PFSK-1 (cell line): ENCODE results near the gene ACSM3.

Experiments used
- FOXP2 ChIP-seq: optimal IDR thresholded peaks from 2 replicates; pipeline ENCODE3; 2011; ENCODE audit warnings: borderline replicate concordance, control low read depth, inconsistent platforms; ENCODE audit not compliant: insufficient read depth; ENCODE audit errors: extremely low read length, extremely low read depth
- POLR2AphosphoS5 ChIP-seq: IDR thresholded peaks from 2 replicates; pipeline ENCODE4 v1.6.1; 2012; ENCODE audit warnings: low read depth, mild to moderate bottlenecking, control low read depth, low read length, moderate library complexity
- SIN3A ChIP-seq: IDR thresholded peaks from 2 replicates; pipeline ENCODE4 v1.6.1; 2012; ENCODE audit warnings: mild to moderate bottlenecking, low read length, moderate library complexity, borderline replicate concordance; ENCODE audit not compliant: insufficient read depth
- TAF1 ChIP-seq: IDR thresholded peaks from 2 replicates; pipeline ENCODE4 v1.6.1; 2012; ENCODE audit warnings: low read length, control low read depth, borderline replicate concordance; ENCODE audit not compliant: insufficient read depth
- TF ChIP-seq, protein P1 (sequence below), 2 experiments: IDR thresholded peaks; 2 replicates each; pipeline versions ENCODE4 v1.6.1 to v1.8.0; 2011 to 2012; ENCODE audit warnings: low read depth in 2 of 2, low read length in 2 of 2, control low read depth in 1 of 2, inconsistent platforms in 1 of 2, mild to moderate bottlenecking in 1 of 2, moderate library complexity in 1 of 2; ENCODE audit not compliant: insufficient read depth in 1 of 2

ACSM3 gene

GRCh38 chr16:20839504-20839903, 75.7 kb downstream of the ACSM3 start:
- TF ChIP-seq TAF1 = no peak
- TF ChIP-seq, protein P1, sequence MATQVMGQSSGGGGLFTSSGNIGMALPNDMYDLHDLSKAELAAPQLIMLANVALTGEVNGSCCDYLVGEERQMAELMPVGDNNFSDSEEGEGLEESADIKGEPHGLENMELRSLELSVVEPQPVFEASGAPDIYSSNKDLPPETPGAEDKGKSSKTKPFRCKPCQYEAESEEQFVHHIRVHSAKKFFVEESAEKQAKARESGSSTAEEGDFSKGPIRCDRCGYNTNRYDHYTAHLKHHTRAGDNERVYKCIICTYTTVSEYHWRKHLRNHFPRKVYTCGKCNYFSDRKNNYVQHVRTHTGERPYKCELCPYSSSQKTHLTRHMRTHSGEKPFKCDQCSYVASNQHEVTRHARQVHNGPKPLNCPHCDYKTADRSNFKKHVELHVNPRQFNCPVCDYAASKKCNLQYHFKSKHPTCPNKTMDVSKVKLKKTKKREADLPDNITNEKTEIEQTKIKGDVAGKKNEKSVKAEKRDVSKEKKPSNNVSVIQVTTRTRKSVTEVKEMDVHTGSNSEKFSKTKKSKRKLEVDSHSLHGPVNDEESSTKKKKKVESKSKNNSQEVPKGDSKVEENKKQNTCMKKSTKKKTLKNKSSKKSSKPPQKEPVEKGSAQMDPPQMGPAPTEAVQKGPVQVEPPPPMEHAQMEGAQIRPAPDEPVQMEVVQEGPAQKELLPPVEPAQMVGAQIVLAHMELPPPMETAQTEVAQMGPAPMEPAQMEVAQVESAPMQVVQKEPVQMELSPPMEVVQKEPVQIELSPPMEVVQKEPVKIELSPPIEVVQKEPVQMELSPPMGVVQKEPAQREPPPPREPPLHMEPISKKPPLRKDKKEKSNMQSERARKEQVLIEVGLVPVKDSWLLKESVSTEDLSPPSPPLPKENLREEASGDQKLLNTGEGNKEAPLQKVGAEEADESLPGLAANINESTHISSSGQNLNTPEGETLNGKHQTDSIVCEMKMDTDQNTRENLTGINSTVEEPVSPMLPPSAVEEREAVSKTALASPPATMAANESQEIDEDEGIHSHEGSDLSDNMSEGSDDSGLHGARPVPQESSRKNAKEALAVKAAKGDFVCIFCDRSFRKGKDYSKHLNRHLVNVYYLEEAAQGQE (IDR thresholded peaks at IDR 0.05; ENCODE audit: insufficient read depth in 1 of 2, low read depth in 2 of 2, low read length in 2 of 2) = no peak
- TF ChIP-seq FOXP2 = no peak
- TF ChIP-seq SIN3A = no peak
- TF ChIP-seq POLR2AphosphoS5 = no peak

GRCh38 chr16:20844054-20844453, 80.2 kb downstream of the ACSM3 start:
- TF ChIP-seq, protein P1 (IDR thresholded peaks at IDR 0.05; ENCODE audit: insufficient read depth in 1 of 2, low read depth in 2 of 2, low read length in 2 of 2) = no peak
- TF ChIP-seq FOXP2 (no peak), SIN3A (no peak), POLR2AphosphoS5 (no peak), TAF1 (no peak)

DNA sequence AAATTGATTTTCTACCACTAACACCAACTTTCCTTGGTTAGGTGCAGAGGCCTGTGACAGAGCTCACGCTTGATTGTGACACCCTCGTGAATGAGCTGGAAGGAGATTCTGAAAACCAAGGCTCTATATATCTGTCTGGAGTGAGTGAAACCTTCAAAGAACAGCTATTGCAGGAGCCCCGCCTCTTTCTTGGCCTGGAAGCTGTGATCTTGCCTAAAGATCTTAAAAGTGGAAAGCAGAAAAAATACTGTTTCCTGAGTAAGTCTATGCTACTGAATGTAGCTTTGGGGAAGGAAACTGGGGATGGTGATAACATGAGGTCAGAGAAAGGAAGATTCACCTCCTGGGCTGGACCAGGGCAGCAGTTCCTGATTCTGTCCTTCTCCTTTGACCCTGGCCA, 80.8 kb downstream of the ACSM3 start:
- TF ChIP-seq TAF1 (no peak), POLR2AphosphoS5 (no peak), FOXP2 (no peak), SIN3A (no peak)
- TF ChIP-seq, protein P1 (IDR thresholded peaks at IDR 0.05; ENCODE audit: insufficient read depth in 1 of 2, low read depth in 2 of 2, low read length in 2 of 2) = no peak

DNA sequence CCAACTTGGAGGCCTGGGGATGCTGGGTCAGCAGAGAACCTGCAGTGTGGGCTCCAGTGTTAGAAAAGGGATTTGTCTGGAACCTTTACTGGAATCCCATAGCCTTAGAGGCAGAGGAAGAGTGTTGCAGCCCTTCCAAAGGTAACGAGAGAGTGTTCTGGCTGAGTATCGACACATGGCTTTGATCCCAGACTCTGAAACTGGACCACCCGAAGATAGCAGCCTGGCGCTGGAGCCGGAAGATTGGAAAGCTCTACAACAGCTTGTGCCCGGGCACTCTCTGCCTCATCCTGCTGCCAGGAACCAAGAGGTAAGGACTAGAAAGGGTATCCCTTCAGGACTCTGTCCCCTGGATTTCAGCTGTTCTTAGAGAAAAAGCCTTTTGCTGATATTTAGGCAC, 82.2 kb downstream of the ACSM3 start:
- TF ChIP-seq FOXP2 (no peak), POLR2AphosphoS5 (no peak), TAF1 (no peak), SIN3A (no peak)
- TF ChIP-seq, protein P1 (IDR thresholded peaks at IDR 0.05; ENCODE audit: insufficient read depth in 1 of 2, low read depth in 2 of 2, low read length in 2 of 2) = no peak

GRCh38 chr16:20846551-20846950, 82.7 kb downstream of the ACSM3 start:
- no peak for TF ChIP-seq SIN3A
- no peak for TF ChIP-seq POLR2AphosphoS5
- TF ChIP-seq TAF1 = no peak
- TF ChIP-seq, protein P1 (IDR thresholded peaks at IDR 0.05; ENCODE audit: insufficient read depth in 1 of 2, low read depth in 2 of 2, low read length in 2 of 2) = no peak
- TF ChIP-seq FOXP2 = no peak
